NCI-H146 (cell line): ENCODE results near the gene OR9Q1.
"Not testable (repeated sequence)": the region's sequence is repeated elsewhere in the genome, so short reads cannot be mapped to it uniquely, and the experiment has no call there.

Experiments used
- DNase-seq: peaks from one replicate; lab custom pipeline; 2025; lab: John Stamatoyannopoulos, UW

Gene OR9Q1

DNA sequence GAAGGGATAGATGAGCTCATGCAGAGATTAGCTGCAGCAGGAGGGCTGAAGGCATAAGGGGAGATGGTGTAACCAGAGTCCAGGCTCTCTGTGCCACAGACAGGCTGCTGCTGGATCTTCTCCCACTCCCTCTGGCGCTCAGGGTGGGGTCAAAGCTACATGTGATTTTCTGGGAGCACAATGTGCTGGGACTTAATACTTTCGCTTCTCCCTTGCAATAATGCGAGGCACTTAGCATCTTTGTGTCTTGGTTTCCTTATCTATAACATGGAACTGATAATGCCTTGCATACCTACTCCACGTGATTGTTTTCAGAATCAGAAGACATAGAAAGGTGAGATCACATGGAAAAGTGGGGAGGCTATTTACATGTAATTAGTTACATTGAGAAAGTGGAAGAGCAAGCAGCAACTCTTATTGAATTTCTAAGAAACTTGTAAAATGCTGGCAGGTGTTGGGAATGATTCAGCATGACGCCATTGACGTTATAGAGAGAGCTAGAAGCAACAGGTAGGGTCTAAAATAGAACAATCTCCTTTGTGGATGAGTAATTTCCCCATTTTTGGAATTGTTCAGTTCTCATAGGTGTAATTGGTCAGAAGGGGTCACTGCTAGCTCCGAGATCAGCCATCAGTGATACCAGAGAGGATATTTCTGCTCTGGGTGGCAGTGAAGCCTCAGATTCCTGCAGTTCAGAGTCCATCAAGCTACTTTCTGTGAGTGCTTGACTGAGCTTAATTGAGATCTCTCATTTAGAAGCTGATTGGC, 109.8 kb downstream of the OR9Q1 start:
- no peak for DNase-seq

DNA sequence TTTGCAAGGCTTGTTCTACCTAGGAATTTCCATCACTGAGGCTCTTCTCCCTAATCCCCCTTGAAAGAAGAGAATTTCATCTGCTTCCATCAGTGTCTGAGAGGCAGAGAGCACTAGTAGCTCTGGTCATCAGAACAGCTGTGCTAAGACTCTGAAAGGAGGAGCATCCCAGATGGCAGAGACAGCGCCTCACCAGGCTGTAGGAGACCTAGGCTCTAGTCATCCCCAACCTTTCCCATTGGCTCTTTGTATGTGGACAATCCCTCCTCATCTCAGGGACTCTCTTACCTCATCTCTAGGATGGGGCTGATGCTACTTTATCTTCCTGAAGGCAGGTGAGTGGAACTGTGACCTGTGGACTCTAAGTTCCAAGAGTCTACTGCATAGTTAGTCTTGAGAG, 110.5 kb downstream of the OR9Q1 start:
- DNase-seq: no peak

DNA sequence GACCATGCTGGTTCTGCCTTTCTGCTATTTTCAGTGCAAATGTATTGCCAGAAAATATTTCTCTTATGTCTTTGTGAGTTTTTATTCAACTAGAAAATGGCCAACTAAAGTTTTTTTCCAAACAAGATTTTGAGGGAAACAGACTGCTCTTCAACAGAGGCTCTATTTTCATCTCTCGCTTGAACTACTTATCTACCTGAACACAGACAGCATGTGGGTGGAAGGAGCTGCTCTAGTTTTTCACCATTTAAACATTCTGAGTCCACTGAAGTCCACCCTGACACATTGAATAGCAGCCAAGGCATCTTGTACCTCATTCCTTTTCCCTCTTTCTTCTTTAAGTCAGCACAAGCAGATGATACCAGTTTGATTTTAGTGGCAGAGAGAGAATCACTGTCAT, 111.5 kb downstream of the OR9Q1 start:
- no peak for DNase-seq

DNA sequence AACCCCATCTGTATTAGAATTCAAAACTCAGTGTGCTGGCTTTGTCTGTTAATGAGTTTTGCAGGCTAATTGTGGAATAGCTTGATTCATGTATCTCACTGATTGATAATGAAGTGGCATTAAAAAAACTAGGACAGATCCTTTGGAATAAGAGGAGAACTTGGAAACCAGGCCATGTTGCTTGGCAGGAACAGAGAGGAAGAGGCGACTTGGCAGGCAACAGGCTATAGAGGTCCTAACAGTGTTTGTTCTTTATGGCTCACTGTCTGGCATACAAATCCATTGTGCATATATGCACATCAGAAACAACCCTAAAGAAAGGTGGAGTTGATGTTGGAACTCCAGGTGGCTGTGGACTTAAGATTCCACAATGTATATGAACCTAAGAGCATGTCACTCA, 119.1 kb downstream of the OR9Q1 start:
- DNase-seq: no peak

DNA sequence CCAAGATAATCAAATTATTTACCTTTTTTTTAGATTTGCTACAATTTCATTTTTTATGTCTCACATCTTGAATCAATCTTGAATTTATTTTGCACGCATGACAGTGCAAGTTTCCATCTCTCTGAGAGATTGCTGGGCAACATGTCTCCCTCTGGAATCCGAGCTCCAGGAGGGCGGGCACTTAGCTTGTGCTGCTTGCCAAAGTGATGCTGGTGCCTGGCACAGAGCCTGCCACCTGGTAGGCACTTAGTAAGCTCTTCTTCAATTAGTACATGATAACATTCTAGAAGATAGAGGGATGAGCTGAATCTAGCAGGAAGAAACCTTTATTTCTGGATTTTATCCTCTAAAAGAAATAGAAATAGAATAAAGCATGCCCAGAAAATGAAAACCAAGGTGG, 129.1 kb downstream of the OR9Q1 start:
- no peak for DNase-seq

DNA sequence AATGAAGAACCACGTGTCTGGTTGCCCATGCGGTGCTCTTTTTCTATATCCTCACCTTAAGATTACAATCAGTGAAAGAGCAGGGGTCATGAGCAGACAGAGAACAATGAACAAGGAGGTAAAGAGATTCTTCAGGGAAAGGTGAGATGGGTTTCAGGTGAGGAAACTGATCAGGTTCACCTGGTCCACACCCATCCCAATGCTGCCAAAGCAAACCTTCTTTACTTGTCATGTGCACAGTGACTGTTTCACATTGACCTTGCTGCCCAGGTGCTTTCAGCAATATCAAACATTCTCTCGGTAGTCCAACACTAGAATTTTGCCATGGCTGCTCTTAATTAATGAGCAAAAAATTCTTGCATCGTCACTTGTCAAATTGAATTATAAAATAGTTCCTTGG, 140.7 kb downstream of the OR9Q1 start:
- DNase-seq: no peak

DNA sequence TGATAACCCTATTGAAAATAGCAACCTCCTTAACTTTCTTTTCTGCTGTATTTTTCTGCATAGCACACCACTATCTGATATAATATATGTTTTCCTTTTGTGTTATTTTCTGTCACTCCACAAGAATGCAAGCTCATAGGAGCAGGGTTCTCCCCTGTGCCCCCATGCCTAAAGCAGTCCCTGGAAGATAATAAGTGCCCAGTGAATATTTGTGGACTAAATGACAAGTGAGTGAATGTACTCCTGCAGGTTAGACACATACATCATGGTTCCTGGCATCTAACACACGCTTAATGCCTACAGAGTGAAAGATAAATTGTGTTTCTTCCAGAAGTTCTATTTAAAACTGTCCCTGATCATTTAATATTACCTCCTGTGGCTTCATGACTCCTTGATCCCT, 141.3 kb downstream of the OR9Q1 start:
- no peak for DNase-seq

DNA sequence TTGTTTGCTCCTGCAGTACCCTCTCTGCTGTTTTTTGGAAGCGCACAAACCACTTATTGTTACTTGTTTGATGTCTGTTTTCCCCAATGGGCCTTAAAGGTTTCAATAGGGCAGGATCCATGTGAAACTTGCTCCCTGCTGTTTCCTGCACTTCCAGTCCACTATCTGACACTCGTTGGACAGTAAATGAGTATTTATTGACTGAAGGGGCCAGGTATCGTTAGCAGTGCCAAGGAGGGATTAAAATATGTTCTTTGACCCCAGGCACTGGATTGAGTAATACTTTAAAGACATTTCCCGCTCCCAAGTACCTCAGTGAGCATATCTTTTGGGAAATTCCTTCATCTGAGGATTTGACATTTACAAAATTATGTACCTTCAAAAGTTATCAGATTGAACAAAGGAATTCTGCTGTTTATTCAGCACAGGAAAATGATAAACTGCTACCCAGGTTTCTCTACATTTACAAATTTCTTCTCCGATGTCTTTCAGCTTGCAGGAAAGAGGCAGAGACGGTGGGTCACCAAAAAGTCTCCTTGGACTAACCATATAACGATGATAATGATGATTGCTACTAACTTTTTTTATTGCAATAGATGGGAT, 141.9 kb downstream of the OR9Q1 start:
- no peak for DNase-seq

DNA sequence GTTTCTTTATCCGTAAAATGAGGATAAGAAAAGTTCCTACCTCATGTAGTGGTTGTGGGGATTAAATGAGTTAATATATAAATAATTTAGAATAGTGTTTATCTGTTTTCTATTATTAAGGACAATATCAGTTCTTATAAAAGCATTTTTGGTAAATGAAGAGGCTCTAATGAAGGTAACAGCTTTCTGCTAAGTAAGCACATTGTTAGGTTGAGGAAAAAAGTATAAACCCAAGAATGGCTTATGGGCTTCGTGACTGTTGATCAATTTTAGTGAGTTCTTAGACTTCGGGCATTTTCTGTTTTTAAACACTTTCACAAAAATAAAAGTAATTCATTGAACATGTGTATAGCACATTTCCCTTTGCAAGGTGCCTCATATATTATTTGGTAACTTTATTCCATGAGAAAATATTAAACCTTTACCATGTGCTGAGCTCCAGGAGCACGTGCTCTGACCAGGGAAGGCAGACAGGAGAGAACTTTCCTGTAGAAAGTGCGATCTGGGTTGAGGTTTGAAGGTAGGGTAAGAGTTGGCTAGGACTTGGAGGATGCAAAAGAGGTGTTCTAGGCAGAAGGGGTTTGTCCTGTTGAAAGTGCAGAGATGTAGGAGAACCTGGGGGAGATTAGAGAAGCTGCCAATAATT, 153.9 kb downstream of the OR9Q1 start:
- DNase-seq: no peak

DNA sequence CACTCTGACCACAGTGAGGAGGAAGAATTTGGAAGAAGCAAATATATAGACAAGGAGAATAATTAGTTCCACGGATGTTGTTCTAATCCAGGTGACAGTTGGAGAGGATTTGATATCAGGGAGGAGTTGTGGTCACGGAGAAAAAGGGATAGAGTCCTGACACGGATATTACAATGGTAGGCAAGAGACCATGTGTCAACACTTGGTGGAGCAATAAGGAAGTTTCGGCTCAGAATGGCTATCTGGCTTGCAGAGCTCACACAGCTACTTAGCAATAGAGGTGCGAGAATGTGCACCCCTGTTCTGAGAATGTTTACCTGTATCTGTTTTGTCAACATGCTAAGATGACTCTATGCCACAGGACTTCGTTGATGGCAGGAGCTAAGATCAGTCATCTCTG, 154.8 kb downstream of the OR9Q1 start:
- no peak for DNase-seq

DNA sequence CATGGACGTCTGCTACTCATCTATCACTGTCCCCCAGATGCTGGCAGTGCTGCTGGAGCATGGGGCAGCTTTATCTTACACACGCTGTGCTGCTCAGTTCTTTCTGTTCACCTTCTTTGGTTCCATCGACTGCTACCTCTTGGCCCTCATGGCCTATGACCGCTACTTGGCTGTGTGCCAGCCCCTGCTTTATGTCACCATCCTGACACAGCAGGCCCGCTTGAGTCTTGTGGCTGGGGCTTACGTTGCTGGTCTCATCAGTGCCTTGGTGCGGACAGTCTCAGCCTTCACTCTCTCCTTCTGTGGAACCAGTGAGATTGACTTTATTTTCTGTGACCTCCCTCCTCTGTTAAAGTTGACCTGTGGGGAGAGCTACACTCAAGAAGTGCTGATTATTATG, 156.0 kb downstream of the OR9Q1 start:
- DNase-seq: peak; percentile 4

DNA sequence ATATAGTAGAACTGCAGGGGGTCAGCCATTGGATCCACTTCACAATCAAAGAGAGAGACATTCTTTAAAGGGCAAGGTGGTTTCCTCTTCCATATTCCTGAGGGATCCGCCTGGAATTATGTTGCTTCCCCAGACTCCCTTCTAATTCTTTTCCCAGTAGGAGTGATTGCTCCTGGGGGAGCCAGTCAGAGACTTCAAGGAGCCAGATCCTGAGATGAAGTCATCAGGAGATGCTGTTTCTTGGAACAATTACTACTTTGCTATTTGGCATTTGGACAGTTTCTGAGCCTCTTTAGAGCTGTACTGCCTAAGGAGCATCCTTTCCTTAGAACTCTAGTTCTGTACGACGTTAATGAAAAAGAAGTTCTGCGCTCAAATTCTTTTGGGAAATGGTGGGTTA, 163.3 kb downstream of the OR9Q1 start:
- no peak for DNase-seq

DNA sequence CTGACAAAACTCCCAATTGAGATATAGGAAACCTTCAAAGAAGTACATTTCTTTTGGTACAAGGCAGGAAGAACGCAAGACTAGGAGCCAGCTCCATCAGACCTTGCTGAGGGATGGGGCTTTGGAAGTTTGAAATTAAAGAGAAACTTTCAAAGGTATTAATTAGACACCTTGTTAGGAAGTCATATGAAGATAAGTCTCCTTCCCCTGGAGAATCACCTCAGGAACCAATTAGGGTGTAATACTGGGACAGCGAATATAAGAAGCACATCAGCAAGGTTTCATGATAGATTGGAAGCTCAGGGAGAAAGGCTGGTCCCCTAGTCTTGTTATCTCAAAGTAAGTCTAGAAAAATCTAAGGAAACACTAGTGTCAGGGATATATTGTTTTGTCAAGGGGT, 165.1 kb downstream of the OR9Q1 start, which contains the start of gene OR9Q2:
Gene OR9Q2 (plus strand): TSS at position 301 of the 400 bp plus-strand sequence. CDS start 1,421 bp downstream, outside the sequence.
- no peak for DNase-seq

DNA sequence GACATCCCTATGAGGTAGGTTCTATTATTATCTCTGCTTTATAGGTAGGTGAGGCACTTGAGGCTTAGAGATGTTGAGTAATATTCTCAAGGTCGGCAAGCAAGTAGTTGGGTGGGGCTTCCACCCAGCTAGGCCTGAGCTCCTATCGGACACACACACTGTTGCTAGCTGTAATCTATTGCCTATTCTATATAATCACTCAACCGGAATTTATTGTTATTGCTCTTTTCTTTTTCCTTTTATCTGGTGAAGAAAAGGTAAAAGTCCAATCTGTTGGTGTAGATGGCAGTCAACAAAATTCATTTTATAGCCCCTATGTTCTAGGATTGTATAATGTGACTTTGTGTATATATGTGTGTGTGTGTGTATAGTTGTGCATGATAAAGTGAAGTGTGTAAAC, 168.5 kb downstream of the OR9Q1 start:
- DNase-seq: no peak

DNA sequence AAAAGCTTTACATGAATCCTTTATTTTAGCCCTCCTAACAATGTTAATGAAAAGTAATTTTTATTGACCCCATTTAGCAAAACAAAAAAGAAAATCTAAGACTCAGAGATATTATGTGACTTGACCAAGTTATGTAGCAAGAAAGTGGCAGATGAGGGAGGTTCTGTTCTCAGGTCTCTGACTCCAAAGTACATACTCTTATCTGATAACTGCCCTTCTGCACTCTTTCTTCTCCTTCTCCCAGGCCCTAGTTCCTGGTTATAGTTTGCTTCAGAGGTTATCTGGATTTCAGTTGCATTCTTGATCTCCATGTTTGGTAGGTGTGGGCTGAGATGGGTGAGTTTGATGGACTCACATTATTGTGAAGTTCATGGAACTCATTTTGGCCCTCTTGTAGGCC, 169.7 kb downstream of the OR9Q1 start:
- DNase-seq: no peak

DNA sequence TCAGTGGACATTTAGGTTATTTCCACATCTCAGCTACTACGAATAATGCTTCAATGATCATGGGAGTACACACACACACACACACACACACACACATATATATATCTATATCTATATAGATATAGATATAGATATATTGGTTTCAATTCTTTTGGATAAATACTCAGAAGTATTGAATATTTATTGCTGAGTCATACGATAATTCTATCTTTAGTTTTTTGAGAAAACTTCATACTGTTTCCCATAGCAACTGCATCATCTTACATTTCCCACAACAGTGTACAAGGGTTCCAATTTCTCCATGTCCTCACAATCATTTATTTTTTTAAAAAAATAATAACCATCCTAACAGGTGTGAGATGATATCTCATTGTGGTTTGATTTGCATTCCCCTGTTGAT, 172.3 kb downstream of the OR9Q1 start:
- DNase-seq: no peak

DNA sequence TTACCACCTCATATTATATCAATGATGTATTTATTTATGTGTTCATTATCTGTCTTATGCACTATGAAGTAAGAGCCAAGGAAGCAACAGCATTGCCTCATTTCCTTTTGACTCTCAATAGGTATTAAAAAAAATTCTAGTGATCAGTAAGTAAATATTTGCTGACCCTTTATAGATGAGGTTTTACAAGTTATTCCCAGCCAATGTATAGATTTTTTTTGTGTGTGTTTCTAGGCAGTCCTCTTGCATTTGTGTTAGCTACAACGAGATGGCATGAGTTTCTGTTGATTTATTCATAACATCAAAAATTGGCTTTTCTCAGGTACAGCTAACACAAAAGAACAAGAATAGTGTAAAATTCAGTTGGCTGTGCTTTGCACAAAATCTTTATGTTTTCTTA, 175.6 kb downstream of the OR9Q1 start:
- no peak for DNase-seq

DNA sequence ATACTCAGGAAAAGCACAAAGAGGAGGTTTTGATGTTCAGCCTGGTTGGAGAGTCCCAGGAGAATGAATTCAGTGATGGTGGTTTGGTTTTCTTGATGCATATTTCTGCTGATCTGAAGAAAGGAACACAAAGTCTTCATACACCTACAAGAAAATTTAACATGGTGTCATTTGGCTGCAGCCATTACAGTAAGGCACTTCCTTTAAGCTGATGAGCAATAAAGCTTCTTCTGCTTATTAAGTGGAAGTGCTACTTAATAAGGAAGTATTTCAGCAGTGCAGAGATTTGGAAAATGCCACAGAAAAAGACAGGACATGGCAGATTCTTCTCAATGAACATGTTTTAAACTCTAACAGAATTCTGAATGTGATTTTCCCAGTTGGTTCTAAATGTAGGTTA, 180.4 kb downstream of the OR9Q1 start, which contains the start of gene OR1S2:
Gene OR1S2 (minus strand): TSS at position 101 of the 400 bp plus-strand sequence. CDS start 0 bp downstream, at position 101.
- DNase-seq: no peak

DNA sequence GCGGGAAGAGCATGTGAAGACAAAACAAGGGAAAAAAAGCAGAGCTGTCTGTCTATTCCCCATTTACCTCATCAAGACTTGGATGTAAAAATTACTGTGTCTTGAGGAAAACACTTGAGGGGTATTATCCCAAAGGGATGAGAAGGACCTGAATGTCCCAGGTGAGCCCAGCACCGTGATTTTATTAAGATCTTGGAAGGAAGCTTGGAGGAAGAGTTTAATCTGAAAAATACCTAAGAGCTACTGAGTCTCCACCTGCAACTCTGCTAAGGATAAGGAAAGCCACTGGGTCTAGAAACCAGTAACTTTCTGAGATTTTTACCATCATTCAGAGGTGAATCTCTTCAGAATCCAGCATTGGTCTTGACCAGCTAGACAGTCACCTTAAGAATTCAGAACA, 188.7 kb downstream of the OR9Q1 start, which contains the start of gene OR1S1:
Gene OR1S1 (plus strand): TSS at position 301 of the 400 bp plus-strand sequence.
- DNase-seq: not testable (repeated sequence)

DNA sequence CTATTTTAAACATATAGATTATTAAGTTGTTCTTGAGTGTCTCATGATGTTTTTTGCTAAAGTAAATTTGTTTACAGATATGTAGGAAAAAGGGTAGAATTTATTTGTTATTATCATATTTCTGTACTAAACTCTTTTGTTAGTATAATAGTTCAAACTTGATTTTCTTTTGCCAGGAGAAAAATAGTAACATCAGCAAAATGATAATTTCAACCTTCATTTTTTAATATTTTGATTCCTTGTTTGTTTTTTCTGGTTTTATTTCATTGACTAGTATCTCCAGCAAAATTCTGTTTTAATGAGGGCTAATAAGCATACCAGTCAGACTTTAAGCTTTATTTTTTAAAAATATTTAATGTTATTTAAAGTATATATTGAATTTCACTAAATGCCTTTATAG, 192.8 kb downstream of the OR9Q1 start:
- DNase-seq: no peak

DNA sequence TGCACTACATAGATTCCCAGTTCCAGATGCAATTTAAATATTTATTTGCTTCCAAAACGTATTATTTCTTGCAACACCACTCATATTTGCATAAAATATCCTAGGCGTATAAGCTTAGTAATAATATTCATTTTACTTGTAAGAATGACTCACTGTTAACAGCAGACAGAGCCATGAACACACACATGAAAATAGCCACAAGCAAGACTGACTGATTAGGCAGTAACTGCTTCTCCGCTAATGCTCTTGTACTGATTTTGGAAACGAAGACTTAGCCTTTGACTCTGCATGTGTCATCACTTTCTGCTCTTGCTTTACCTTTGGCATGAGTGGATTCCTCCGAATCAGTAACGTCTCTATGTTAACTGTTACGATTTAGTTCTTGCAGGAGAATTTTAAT, 199.0 kb downstream of the OR9Q1 start:
- no peak for DNase-seq

DNA sequence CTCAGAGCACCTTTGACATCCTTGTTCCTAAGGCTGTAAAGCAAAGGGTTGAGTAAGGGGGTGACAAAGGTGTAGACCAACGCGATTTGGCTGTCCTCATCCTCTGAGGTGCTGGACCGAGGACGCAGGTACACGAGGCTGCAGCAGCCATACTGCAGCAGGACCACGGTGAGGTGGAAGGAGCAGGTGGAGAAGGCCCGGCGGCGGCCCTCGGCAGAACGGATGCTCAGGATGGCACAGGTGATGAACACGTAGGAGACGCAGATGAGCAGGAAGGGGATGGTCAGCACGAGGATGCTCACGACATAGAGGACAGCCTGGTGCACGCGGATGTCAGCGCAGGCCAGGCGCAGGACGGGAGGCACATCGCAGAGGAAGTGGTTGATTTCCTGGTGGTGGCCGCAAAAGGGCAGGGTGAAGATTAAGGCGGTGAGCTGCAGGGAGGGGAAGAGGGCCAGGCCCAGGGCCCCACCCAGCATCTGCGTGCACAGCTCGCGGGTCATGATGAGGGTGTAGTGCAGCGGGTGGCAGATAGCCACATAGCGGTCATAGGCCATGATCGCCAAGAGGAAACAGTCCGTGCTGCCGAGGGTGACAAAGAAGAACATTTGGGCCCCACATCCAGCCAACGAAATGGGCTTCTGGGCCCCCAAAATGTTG, 204.4 kb downstream of the OR9Q1 start:
- DNase-seq: no peak
